GM12878 (cell line): ENCODE data around the gene TECPR1.

ENCODE experiments used
- CTCF ChIP-seq, 3 experiments: IDR thresholded peaks in 2 of 3; conservative IDR thresholded peaks in 1 of 3; 2 replicates each; pipeline ENCODE4 v1.5.1; 2011; ENCODE audit warnings: low read depth in 3 of 3, low read length in 3 of 3, mild to moderate bottlenecking in 3 of 3, control low read depth in 2 of 3, moderate library complexity in 2 of 3, inconsistent platforms in 1 of 3, mixed read lengths in 1 of 3; ENCODE audit not compliant: control insufficient read depth in 2 of 3, insufficient read depth in 1 of 3; ENCODE audit errors: extremely low read depth in 1 of 3
- EZH2 ChIP-seq: IDR thresholded peaks from 2 replicates; pipeline ENCODE4 v1.6.1; 2012; ENCODE audit warnings: low read depth, mild to moderate bottlenecking, control low read depth, inconsistent platforms, low read length, borderline replicate concordance; ENCODE audit not compliant: control insufficient read depth

GRCh38 chr7:98166668-98166970 is 85.4 kb downstream of the TECPR1 start:
- TF ChIP-seq CTCF (IDR thresholded peaks at IDR 0.05 in 2 of 3, conservative IDR thresholded peaks at IDR 0.05 in 1 of 3; ENCODE audit: control insufficient read depth in 2 of 3, extremely low read depth in 1 of 3, insufficient read depth in 1 of 3, low read depth in 3 of 3, low read length in 3 of 3) (no peak), EZH2 (no peak)
